Dermis blood vessel endothelial cell (primary cell): ENCODE measurements around the gene CHRNA10. TPM values are rescaled to one million over a fixed set of nuclear protein-coding genes. Genes with fewer than 3 reads are reported as not detected.

Experiments
- DNase-seq: peaks from one replicate; pipeline ENCODE4 v3.0.0; 2010
- total RNA-seq: library from RNA; depleted of rRNA; stranded (reverse); fragments of >200 nt; gene quantifications from 2 replicates; pipeline ENCODE4 v1.2.3, GENCODE V29; 2014

Gene CHRNA10
- total RNA-seq, 1 donor from 2014 or later, result 0.85 TPM

- no peak for DNase-seq
These were observed 39.0 kb downstream of the CHRNA10 start for GRCh38 chr11:3632070-3632660.

GRCh38 chr11:3631331-3631730, 39.9 kb downstream of the CHRNA10 start:
- DNase-seq, result no peak

- DNase-seq, result no peak
These were observed 43.9 kb downstream of the CHRNA10 start for GRCh38 chr11:3627291-3627690.

- DNase-seq, result no peak
These were observed 44.8 kb downstream of the CHRNA10 start for GRCh38 chr11:3626250-3626960.

- no peak for DNase-seq
These were observed 47.3 kb downstream of the CHRNA10 start for GRCh38 chr11:3623767-3624458.

- no peak for DNase-seq
These were observed 48.1 kb downstream of the CHRNA10 start for GRCh38 chr11:3623121-3623520.

GRCh38 chr11:3622521-3622920, 48.7 kb downstream of the CHRNA10 start:
- DNase-seq, result no peak

- DNase-seq, result no peak
These were observed 53.2 kb downstream of the CHRNA10 start for GRCh38 chr11:3617990-3618389.

GRCh38 chr11:3616721-3617460, 54.3 kb downstream of the CHRNA10 start:
- peak; percentile 36 for DNase-seq

- no peak for DNase-seq
These were observed 55.2 kb downstream of the CHRNA10 start for GRCh38 chr11:3615998-3616397.

Other genes with a start within 250 kb of the CHRNA10 start
- not detected in 2 replicates for gene ART5, start 29.4 kb downstream of the CHRNA10 start, total RNA-seq
- gene ART1, start 26.3 kb downstream of the CHRNA10 start, total RNA-seq, result not detected in 2 replicates
- 110 and 151 TPM in 2 replicates for gene NUP98, start 126.2 kb upstream of the CHRNA10 start, total RNA-seq
- gene PGAP2, start 137.2 kb upstream of the CHRNA10 start, total RNA-seq, result 7.3 and 10.2 TPM in 2 replicates
- 19.2 and 25.5 TPM in 2 replicates for gene RHOG, start 169.6 kb upstream of the CHRNA10 start, total RNA-seq
- gene STIM1, start 184.3 kb upstream of the CHRNA10 start, total RNA-seq, result 31.5 and 39.3 TPM in 2 replicates